ENCODE data around the gene CMTM5.
A peak's percentile ranks its signal among the peaks of the same experiment; 100 is the strongest.

The CMTM5 gene, protein sequence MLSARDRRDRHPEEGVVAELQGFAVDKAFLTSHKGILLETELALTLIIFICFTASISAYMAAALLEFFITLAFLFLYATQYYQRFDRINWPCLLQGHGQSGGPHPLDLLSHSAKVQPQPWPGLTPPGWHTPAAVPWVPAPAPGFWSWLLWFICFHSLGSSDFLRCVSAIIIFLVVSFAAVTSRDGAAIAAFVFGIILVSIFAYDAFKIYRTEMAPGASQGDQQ

DNA sequence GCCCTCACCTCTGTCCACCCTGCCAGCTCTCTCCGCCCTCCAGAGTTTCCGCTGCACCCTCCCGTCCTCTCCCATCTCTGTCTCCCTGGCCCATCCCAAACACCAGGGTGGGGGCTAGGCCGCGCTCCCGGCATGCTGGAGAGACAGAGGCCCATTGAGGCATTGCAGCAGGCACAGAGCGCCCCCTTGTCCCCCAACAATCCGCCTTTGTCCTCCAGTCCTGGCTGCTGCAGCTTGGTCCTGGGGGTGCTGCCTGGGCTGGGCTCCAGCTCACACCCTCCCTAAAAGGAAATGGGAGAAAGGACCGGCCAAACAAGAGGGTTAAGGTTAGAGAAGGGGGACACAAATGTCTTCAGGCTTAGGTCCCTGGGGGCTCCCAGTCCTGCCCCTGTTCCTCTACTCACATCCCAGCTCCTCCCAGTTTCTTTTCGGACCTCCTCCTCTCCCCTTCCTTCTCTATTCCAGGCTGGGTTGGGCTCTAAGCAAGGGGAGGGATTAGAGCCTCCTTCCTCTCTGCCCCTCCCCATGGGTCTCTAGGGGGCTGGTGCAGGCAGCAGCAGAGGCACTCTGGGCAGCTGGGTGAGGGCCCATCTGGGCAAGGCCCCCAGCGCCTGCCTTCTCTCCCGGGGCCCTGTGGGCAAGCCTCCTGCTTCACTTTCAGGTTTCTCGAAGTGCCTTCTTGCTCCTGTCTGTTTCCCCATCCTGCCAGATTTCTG is at the start of gene CMTM5:
Gene CMTM5 (plus strand): TSS at position 565 of the 716 bp plus-strand sequence. CDS start 206 bp downstream, outside the sequence.
- no peak for DNase-seq

DNA sequence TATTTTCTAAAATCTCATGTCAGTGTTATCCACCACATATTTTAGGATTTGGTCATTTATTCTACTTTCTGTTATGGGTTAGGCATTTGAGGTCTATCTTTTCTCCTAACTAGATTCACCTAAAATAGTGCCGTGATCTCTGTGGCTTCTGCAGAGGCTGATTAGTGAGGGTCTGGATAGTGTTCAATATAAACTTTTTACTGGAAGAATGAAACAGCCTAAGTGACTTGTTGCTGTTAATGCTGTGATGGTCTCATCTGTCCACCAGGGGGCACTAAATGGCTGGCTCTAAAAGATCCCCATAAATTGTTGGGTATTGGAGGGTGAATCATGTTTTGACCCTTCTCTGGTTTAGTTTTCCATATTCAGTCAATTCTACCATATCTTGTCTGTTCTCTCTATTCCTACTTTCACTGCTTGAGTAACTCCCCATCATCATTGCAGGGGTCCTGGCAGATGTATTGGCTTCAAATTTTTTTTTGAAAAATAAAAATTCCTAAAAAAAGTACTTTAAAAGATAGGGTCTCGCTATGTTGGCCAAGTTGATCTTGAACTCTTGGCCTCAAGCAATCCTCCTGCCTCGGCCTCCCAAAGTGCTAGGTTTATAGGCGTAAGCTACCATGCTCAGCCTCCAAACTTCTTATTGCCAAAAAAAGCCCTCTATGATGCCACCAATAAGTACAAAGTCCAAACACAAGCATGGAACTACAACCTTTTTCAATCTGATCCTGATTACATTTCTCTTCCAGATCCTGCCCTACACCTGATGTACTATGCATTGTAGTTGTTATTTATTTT is 48.7 kb upstream of the CMTM5 start:
- peak; percentile 46 for DNase-seq

DNA sequence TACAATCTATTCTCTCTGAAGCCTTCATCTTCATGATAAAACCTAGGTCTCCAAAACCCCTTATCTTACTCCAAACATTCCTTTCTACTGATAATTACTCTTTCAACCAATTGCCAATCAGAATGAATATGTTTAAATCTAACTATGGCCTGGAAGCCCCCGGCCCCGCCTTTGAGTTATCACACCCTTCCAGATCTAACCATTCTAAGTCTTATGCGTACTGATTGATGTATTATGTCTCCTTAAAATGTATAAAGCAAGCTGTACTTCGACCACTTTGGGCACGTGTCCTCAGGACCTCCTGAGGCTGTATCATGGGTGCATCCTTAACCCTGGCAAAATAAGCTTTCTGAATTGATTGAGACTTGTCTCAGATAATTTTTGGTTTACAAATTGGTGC is 41.2 kb upstream of the CMTM5 start:
- DNase-seq = no peak

DNA sequence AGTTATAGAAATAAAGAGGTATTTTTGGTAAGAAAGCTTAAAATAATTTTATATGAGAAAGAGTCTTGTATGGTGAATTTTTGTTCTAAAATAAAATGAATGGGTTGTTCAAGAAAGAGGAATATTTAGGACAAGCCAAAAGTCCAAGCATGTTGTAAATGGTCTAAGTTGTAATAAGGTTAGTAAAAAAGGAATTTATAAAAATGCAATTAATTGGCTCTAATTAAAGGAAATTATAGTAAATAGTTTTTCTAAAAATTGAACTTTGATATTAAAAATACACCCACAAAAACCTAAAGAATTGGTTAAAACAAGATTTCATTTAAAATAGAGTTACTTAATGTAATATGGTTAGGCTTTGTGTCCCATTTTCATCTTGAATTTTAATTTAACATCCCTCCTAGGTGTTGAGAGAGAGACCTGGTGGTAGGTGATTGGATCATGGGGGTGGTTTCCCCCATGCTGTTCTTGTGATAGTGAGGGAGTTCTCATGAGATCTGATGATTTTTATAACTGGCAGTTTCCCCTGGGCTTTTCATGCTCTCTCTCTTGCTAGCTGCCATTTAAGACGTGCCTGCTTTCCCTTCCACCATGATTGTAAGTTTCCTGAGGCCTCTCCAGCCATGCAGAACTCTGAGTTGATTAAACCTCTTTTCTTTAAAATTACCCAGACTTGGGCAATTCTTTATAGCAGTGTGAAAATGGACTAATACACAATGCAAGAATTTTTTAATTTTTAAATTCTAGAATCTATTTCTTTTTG is 37.2 kb upstream of the CMTM5 start:
- DNase-seq = no peak

DNA sequence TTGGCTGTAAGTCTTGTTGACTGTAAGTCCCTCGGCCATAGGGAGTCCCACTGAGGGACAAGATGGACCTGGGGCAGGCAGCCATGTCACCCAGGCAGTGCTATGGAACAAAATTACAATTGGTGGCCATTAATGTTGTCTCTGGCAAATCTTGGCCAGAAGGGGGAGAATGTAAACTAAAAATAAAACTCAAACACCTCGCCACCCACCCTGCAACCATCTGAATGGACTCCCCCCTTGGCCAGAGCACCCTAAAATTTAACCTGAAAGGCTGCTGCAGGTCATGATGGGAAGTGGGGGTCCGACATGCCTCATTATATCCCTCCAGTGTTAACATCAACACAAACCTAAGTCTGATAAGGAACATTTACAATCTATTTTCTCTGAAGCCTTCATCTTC is 32.4 kb upstream of the CMTM5 start:
- DNase-seq = no peak

DNA sequence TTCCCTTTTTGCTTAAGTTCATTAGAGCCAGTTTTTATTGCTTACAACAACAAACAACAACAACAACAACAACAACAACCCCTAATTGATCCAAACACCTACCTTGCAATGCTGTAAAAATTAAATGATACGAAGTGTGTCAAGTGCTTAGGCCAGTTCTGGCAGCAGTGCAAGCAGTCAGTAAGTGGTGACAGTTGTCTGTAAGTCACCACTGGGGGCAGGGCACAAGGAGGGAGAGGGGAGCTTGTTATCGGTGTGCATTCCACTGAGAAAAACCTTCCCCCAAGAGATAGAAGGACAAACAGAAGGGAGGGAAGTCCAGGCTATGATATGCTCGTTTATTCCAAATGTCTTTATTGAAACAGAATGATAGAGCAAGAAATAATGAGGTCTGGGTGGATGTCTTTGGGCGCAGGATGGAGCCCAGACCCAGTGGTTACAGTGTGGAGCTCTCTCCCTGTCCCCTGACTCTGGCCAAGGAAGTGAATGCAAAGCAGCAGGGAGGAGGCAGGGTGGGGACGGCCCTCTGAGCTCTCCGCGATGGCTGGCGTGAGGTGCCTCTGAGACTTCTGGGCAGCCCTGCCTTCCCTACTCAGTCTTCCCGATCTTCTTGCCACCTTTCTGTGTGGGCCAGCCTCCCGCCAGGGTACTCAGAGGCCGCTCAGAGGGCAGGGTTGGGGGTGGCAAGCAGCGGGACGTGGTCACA is 30.7 kb upstream of the CMTM5 start:
- DNase-seq = no peak

DNA sequence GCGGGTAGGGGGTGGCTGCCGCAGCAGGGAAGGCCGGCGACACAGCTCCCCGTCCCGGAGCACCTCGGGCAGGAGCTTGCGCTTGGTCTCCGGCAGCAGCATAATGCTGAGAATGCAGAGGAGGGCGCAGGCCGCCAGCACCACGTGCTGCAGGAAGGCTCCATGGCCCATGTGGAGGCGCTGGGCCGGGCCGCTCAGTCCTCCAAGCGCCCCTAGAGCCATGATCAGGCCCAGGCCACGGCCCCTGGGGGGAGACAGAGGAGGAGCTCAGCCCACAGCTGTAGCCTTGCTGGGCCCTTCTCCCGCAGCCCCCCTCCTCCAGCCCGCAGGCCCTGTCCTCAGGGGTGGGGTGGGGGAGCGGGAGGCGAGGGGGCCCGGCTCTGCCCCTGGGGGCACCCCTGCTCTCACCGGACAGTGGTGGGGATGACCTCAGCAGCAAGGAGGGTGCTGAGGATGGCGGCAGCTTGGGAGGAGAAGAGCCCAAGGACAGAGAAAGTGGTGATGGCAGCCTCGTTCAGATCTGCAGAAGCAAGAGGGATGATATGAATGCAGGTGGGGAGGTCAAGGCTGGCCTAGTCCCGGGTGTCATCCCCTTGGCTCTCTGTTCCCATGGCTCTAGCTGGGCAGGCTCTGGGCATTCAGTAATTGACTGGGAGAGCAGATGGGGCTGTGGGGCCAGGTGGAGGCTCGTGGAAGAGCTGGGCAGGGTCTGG is 30.0 kb upstream of the CMTM5 start:
- no peak for DNase-seq

DNA sequence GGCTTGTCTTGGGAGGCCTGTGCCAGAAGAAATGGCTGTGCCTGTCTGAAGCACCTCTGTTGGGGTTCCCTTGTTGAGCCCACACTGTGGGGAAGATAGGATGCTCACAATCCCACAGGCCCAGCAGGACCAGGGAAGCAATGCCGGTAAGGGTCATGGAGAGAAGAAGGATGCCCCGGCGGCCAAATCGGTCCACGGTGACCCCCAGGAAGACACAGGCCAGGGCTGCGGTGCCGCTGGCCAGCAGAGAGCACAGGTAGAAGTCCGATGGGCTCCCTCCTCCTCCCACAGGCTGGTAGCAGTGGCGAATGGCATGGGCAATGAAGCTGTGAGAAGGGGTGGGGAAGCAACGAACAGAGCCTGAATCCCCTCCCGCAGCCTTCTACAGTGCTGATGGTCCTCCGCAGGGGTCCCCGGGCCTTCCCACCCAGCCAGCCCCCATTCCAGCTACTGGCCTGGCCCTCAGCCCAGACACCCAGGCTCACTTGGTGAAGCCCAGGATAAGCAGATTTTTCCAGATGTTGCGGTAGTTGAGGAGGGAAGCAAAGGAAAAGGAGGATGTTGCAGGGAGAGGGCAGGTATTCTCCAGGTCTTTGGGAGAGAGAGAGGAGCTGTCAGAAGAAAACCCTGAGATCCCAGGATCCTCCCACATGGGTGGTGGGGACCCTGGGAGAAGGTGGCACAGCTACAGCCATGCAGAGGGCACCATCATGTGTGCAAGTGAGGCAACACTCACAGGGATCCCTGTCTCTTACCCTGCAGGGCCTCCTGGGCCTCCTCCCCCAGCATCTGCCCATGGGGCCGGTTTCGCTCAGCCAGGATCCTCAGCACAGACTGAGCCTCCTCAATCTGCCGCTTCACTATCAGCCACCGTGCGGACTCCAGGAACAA is 29.2 kb upstream of the CMTM5 start:
- no peak for DNase-seq

DNA sequence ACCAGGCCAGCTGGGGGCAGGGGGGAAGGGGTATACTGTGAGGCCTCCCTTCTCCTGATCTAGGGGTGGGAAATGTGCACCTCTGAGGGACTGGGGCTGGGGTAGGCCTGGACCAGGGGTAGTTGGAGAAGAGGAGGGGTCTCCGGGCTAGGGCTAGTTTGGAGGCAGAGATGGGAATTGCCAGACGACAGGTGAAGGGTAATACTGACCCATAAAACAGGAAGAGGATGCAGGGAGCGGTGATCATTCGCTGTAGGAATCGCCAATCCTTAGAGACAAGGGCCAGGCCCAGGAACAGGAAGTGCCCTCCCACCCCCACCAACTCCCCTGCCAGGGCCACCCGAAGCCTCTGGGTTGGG is 28.6 kb upstream of the CMTM5 start:
- DNase-seq = no peak

DNA sequence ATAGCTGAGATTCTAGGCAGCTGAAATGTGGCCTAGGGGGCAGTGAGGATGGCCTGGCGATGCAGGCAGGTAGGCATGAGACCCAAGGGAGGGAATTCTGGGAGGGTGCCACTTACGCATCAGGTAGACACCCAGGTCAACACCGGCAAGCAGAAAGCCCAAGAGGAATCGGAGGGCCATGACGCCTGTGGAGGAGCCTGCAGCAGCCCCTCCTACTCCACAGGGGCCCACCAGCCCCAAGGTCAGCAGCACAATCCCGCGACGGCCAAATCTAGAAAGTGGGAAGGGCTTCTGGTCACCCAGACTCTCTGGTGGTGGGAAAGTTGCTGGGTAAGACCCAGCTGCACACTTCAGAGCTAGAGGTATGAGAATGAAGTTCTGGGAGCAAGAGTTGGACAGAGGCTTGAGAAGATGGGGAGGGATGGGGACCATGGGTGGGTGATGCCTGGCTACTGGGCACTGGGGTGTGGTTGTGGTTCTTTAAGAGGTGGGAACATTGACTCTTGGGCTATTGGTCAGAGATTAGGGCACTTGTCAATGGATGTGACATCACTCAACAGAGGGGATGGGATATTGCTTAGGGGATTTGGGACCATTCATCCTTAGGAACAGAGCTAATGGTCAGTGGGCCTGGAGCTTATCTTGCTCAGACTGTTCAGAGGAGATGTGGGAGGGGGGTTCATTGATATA is 27.5 kb upstream of the CMTM5 start:
- DNase-seq = no peak

DNA sequence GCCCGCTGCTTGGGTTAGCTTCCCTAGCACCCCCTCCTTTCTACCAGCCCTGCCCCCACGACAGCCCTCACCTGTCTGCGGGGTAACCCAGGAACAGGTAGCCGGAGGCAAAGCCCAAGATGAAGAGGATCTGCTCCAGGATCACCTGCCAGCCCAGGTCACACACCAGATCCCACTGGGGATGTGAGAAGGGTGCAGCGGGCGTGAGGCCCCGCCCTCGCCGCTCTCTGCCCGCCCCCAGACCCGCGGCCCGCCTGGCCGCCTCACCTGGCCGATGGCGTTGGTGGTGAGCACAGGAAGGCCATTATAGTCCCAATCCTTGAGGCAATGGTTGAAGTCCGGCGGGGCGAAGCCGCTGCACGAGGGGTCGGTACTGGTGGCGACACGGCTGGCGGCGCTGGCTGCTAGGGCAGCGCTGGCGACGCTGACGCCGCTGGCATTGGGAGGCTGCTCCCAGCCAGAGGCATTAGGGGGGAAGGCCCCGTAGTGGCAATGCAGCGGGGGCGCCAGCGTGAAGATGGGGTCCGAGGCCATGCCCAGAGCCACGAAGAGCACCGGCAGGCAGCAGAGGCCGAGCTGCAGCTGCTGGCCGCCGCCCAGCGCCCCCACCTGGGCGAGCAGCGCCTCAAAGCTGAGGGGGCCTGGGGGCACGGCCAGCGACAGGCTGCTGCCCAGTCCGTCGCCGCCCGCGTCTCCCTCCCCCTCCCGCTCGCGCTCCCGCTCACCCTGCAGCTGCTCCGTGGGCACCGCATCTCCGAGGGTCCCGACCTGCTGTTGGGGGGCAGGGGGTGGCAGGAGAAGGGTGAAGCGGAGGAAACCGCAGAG is 25.0 kb upstream of the CMTM5 start:
- no peak for DNase-seq

DNA sequence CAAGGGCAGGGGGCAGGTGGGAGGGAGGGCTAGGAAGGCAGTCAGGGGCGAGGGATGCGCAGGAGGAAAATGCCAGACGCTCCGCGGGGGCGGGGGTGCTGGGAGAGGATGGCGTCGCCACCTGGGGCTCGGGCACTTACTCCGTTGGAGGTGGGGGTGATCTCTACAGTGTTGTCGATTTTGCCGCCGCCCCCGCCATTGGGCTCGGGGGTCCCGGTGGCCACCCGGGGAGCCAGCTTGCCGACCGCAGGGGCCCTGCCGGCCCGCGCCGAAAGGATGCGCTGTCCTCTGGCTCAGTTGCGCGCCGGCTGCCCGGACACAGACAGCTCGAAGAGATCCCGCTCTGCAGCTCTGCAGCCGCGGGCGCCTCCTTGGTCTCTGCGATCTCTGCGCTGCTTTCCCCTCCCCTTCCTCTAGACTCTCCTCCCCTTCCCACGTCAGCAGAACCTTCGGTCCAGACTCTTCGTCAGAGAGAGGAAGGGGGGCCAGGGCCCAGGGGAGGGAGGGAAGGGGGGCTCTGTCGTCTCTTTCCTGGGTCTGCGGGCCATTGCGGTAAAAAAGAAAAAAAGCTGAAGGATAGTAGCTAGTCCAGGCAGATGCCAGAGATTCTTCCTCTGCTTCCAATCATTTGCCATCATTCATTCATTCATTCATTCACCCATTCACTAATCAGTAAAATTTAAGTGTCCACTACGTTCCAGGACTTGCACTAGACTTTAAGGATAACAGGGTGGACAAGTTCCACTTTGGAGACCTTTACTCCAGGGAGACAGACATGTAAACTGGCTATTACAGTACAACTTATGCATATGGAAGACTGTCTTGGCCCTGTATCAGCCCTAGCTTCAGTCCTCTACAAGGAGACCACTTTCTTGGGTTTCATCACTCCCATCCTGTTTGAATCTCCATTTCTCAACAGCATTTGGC is 24.1 kb upstream of the CMTM5 start, which contains the start of gene SLC22A17:
Gene SLC22A17 (minus strand): TSS at position 382 of the 927 bp plus-strand sequence.
- no peak for DNase-seq

DNA sequence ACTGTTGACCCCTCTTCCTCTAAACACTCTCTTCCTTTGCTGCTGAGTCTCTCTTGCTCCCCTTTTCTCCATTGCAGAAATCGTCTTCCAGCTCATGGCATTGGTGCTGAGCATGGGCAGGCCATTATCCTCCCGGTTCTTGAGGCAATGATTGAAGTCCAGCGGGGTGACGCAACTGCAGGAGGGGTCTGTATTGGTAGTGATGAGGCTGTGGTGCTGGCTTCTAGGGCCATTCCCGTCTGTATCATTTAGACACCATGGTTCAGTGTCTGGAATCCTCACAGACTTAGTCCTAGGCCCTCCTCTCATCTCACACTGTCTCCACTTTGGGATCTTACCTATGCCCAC is 23.4 kb upstream of the CMTM5 start:
- DNase-seq = no peak

DNA sequence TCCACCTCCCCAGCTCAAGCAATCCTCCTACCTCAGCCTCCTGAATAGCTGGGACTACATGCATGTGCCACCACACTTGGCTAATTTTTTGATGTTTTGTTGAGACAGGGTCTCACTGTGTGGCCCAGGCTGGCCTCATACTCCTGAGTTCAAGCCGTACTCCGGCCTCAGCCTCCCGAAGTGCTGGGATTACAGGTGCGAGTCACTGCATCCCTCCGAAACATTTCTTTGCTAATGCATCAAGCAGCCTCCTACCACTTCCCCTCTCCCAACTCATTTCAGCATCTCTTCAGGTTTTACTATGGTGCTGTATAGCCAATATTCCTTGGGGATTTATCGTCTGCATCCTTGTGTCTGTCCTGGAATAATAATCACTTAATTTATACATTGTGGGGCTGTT is 21.9 kb upstream of the CMTM5 start:
- no peak for DNase-seq

DNA sequence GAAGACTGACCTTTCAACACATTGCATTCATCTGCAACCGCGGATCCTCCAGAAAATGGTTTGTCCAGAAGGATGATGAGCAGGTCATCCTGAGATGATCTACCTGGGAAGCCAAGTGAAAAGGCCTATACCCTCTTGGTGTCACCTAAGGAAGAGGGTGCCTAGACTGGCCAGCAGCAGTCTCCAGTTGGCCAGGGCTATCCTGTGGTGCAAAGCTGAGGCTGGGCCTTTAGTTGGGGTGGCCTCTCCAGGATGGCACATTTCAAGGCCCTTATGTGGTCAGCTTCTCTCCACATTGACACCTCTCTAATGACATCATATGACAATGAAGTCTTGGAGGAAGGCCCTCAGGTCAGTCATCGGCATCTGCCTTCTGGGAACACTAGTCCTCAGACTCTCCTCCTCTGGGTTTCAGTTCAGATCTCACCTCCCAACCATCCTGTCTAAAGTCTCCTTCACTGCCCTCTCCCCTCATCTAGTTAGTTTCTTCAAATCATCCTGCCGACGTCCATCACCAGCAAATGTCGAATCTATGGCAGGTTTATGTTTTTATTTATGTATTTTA is 20.9 kb upstream of the CMTM5 start:
- no peak for DNase-seq

DNA sequence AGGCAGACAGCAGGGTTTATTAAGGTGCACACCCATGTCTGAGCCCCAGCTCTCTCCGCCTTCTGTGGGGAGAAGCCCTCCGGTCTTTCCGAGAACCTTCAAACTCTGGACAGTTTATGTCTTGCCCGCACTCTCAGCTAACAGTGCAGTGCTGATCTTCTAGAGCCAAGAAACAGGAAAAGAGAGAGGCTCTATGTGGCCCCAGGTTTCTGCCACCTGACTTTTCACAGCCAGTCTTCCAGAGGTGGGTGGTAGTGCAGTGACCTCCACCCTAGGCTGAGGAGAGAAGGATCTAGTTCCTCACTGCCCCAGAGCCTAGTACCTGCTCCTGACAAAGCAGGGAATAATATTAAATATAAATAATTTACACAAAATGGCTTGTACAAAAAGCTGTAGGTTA is 20.2 kb upstream of the CMTM5 start:
- no peak for DNase-seq

DNA sequence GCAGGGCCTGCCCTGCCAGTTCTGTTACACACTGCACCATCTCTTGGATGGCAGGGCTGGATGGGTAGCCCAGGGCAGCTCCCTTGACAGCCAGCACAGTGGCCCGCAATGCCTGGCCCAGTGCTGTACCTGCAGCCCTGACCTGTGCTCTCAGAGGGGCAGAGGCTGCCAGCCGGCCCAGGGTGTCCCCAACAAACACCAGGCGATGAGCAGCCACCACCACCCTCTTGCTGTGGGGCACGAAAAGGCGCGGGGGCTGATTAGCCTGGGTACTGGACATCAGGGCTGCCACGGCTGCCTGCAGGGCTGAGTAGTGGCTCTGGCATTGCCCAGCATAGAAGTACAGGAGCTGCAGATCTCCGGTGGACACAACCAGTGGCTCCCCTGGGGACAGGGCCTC is 19.6 kb upstream of the CMTM5 start:
- no peak for DNase-seq

DNA sequence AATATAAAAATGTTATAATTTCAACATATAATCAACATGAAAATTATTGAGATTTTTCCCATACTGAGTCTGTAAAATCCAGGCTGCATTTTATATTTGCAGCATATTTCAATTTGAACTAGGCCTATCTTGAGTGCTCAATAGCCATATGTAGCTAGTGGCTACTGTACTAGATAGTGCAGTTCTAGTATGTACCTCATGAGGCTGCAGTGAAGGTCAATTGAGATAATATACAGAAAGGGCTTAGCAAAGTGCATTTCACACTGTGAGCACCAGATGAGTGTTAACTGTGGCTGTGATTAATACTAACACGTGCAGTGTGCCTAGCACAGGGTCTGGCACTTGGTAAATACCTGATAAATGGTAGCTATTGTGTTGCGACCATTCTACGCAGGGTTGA is 18.8 kb upstream of the CMTM5 start:
- no peak for DNase-seq
